A549 treated with Mapracorat at 1 μM for 4 hours (cell line): Measurements from ENCODE around the gene GRP. TPM values are rescaled to one million over a fixed set of nuclear protein-coding genes. Genes with fewer than 3 reads are reported as not detected.

Experiments used
- total RNA-seq: library from RNA; stranded (reverse); fragments of 200-300 nt; extraction: Qiagen RNA extraction; gene quantifications from 5 replicates; pipeline ENCODE4 v1.2.3, GENCODE V29; 2022

GRP gene
- not detected in 5 replicates for total RNA-seq

DNA sequence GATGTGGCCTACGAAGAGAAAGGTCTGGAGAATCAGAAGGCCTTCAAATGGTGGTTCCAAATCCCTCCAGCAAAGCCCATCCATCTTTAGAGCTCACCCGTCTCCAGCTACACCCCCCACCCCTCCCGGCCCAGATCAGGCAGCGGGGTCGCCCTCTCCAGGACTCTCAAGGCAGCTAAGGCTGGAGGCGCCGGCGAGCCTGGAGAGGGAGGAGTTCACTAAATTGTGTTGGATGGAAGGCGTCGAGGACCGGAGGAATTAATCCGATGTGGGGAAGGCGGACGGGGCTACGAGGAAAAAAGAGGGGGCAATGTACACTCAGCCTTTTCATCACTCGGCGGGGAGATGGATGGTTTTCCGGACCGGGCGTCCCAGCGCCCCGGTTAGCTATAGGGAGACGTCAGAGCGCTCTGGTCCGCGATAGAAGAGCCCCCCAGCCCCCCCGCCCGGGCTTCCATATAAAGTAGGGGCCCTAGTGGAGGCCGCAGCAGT lies at the start of gene GRP:
GRP (plus strand) TSS at position 487 of the 492 bp plus-strand sequence. CDS start 108 bp downstream, outside the sequence.

DNA sequence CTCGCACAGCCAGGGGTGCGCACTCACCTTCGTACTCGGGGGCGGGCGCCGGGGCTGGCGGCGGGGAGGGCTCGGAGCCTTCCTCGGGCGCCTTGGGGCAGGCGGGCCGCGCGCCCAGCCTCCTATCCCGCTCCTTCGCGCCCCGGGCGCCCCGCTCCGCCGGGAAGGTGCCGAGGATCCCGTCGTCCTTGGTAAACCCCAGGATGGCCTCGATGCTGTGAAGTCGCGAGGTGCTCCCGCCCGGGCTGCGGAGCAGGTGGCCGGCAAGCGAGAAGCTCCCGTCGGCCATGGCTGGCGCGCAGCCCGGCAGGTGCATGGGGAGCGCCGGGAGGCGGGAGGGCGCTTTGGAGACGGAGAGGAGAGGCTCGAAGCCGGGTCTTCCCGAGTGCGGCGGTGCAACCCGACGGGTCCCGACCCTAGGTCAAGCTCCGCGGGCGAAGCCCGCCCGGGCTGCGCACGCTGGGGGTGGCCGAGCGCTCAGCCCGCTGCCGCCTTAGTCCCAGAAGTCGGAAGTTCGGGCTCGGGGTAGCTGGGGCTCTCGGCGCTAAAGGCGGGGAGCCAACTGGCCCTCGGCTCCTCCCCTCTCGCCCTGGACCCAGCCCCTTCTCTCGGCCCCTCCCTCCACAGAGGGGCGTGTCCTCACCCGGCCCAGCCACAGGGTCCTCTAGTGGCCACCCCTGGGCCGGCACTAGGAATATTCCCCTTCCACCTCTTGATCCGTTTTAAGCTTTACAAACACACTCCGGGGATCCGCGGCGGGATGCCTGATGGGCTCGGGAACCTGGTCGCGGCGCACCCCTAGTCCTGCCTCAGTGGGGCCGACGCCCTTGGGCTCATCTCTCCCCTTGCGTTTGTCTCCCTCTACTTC lies 53.2 kb downstream of the GRP start, which contains the start of gene RAX:
RAX (minus strand) TSS at position 564 of the 868 bp plus-strand sequence; CDS start at position 316, 248 bp downstream.

Other genes with a start within 250 kb of the GRP start
- 49.9 to 66.9 TPM (median 58.9 TPM) in 5 replicates for gene SEC11C, start 80.3 kb upstream of the GRP start, total RNA-seq
- gene RAX, start 53.3 kb downstream of the GRP start, total RNA-seq = not detected in 5 replicates
- not detected in 5 replicates for gene CPLX4, start 98.5 kb downstream of the GRP start, total RNA-seq
- 24.7 to 31.7 TPM (median 30.7 TPM) in 5 replicates for gene LMAN1, start 139.1 kb downstream of the GRP start, total RNA-seq